CD4-positive, alpha-beta T cell treated with Interleukin-4 for 4 hours (primary cell): ENCODE data around the gene DYRK1B.

Experiments used
- DNase-seq: peaks from one replicate; pipeline ENCODE4 v3.0.0-alpha.2; 2020

Gene DYRK1B

DNA sequence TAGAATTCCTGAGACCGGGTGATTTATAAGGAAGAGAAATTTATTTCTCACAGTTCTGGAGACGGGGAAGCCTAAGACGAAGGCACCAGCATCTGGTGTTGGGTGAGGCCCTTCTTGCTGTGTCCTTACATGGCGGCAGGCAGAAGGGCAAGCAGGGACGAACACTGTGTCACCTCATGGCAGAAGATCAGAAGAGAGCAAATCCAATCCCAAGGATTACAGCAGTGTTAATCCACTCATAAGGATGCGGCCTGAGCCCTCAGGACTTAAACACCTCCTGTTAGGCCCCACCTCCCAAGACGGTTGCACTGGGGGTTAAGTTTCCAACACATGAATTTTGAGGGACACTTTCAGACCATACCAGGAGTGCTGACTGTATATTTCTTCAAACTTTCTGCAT is 18.9 kb upstream of the DYRK1B start:
- no peak for DNase-seq

DNA sequence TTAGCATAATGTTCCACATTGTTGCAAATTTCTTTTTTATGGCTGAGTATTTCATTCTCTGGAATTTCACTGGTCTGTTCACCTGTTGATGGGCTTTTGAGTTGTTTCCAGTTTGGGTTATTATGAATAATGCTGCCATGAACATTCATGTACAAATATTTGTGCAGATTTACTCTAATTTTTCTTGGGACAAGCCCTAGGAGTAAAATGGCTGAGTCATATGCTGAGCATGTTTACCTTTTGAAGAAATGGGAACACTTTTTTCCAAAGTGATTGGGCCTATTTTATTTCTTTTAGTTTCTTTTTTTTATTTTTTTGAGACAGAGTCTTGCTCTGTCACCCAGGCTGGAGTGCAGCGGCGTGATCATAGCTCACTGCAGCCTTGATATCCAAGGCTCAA is 16.9 kb upstream of the DYRK1B start:
- no peak for DNase-seq

DNA sequence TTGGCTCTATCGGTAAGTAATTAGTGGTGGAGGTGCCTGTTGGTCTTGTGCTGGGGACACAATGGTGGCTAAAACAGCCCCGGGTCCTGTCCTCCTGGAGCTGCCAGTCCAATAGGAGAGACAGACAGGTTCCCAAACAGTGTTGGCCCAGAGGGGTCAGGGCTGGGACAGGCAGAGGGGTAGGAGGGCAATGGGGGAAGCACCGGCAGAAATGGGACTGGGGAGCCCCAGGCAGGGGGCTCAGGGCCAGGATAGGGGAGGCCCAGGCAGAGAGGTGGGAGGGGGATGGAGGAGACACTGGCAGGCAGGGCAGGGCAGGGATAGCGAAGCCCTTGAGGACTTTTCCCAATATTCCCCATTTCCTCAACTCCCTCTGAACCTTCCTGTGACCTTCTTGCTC is 14.4 kb upstream of the DYRK1B start:
- DNase-seq, result no peak

DNA sequence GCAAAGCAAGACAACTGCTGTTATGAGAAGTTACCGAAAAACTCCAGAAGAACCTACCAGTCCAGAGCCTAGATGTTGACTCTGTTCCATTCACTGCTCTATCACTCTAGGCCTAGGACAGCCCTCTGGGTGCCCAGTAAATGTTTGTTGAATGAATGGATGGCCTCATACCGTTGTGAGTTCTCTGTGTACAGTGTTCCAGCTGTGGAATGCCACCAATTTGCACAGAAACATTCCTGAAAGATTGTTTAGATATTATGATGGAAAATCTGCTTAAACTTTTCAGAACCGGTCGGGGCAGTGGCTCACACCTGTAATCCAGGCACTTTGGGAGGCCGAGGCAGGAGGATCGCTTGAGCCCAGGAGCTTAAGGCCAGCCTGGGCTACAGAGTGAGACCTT is 13.6 kb upstream of the DYRK1B start:
- no peak for DNase-seq

DNA sequence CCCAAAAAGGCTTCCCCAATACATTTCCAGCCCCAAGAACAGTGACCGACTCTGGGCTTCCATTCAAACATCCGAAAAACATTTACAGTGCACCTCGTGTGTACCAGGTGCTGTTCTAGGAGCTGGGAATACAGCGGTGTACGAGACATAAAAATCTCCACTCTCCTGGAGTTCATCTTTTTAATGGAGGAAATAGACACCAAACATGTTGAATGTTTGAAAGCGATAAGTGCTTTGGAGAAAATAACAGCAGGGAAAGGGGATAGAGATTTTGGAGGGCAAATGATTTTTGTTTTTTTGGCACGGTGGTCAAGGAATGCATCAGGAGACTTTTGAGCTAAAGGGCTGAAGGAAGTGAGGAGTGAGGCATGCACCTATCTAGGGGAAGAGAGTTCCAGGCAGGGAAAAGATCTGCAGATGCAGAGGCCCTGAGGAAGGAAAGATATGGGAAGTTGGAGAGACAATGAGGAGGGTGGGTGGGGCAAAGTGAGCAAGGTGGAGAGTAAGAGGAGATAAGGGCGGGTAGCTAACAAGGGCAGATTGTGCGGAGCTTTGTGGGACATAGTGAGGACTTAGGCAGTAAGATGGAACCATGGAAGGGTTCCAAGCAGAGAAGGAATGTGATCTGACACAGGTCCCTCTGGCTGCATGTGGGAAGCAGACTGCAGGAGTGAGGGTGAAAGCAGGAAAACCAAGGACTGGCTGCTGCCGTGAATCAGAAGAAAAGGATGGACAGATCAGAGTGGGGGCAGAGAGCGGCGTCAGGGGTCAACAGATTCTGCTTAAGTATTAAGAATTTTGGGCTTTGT is 12.9 kb upstream of the DYRK1B start:
- no peak for DNase-seq

DNA sequence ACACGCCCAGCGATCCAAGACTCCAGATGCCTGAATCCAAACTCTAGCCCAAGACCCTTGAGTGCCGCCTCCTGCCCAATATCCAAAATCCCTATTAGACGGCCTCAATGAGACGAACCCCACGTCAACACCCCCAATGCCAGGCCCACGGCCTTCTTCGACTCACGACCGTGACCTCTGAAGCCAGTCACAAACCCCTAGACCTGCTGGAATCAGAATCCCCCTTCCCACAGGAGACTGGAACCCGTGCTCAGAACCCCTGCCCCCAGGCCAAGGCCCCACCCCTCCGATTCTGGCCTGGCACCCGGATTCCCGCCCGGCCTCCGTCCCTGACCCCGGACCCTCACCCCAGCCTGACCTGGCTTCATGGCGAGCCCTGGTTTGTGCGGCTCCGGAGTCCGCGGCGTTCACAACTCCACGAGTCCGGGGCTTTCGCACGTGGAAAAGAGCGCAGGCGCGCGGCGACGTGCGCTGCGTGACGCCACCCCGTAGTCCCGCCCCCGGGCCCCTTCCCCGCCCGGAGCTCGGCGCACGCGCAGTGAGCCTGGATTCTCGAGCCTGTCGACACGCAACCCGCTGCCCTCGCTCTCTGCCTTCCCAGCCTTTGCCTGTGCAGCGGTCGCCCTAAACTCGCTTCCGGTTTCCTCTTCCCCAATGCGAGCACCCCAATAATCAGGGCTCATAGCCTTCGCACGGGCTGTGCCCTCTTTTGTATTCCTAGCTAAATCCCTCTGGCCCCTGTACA is 12.1 kb upstream of the DYRK1B start, which contains the start of gene FBL:
Gene FBL (minus strand): TSS at position 447 of the 745 bp plus-strand sequence. CDS start 79 bp downstream, at position 368.
- DNase-seq, result peak; percentile 93

DNA sequence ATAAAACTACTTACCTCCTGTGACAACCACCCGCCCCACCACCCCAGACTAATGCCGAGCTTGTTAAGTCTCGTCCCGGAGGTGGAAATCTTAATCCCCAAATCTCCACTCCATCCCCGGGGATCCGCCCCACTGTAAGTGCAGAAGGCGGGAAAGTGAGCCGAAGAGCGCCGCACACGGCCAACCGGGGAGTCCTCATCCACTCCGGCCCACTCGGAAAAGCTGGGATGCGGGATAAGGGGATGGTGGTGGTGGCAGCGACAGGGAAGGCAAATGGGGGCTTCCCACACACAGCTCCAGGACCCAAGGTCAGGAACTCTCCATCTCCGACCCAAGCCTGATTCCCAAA is 11.6 kb upstream of the DYRK1B start:
- DNase-seq, result no peak

DNA sequence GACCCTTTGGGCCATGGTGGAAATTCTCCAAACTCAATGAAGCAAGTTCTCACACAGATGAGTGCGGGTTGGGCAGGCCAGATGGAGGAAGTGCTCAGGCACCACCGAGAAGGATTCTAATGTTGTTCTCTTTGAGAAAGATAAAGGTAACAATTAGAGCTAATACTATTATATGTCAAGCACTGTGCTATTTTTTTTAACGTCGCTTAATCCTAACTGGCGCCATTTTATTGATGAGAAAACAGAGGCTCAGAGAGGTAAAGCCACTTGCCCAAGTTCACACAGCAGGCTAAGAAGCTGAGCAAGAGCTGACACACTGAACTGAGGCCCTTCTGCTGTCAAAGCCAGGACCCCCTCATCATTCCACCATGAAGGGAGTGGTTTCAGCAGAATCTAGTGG is 11.2 kb upstream of the DYRK1B start:
- DNase-seq, result no peak

DNA sequence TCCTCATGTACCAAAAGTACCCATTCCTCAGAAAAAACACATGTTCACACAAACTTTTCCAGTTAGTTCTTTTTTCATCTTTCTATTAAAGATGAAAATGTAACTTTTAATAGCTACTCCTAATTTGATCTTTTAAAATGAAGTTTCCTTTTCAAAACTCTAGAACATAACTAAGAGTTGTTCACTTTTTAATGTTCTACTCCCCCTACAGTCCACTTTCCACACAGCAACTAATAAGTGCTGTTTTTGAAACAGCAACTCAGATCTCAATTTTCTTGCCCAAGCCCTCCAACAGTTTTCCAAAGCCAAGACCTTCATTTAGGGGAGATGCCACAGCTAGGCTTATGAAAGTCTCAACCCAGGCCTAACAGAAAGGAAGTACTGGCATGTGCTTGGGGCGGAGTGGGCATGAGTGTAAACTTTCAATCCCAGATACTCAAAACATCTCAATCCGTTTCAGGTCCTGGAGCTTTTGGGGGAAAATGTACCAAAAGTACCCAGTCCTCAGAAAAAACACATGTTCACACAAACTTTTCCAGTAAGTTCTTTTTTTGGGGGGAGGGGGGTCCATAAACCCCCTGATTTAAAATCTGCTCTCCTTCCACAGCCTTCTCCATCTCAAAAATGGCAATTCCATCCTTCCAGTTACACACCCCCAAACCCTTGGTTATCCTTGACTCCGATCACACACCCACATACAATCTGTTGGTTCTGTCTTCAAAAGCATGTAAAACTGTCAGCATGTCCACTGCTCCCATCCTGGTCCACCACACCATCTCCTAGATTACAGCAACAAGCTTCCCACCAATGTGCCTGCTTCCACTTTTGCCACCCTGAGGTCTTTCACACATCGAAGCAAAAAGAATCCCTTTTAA is 10.2 kb upstream of the DYRK1B start:
- DNase-seq, result peak; percentile 65

DNA sequence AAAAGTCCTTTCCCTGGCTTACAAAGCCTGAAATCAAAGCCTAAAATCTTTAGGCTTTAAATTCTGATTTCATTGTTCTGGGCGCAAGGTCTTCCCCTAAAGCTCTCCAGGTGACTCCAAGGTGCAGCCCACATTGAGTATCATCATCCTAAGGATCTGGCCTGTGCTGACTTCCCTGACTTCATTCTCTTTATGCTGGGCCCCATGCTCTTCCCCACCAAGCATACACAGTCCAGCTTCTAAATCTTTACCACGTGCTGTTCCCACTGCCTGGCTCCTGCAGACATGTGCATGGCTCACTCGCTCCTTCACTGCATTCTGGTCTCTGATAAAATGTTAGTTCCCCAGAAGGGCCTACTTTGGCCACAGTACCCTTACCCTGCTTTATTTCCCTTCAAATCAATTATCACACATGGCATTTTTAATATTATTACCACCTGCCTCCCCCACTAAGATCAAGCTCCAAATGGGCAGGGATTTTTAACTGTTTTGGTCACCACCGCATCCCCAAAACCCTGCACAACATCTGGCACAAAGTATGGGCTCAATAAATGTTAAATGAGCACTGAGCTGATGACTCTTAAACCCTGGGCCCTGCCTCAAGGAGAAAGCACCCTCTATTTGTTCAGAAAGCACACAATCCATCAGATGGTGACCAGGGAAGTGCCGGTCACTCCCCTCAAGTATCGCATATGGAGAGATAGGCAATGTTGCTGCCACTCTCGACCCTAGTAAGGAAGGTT is 8.9 kb upstream of the DYRK1B start:
- no peak for DNase-seq

DNA sequence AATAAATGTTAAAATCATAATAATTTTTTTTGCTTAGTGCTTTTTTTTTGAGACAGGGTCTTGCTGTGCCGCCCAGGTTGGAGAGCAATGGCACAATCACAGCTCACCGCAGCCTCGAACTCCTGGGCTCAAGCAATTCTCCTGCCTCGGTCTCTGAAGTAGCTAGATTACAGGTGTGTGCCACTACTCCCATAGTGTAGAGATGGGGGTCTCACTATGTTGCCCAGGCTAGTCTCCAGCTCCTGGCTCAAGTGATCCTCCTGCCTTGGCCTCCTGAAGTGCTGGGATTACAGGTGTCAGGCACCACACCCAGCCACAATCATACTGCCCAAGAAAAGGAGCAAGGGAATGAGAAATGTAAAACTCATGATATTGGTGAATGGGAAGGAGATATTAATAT is 7.1 kb upstream of the DYRK1B start:
- no peak for DNase-seq

DNA sequence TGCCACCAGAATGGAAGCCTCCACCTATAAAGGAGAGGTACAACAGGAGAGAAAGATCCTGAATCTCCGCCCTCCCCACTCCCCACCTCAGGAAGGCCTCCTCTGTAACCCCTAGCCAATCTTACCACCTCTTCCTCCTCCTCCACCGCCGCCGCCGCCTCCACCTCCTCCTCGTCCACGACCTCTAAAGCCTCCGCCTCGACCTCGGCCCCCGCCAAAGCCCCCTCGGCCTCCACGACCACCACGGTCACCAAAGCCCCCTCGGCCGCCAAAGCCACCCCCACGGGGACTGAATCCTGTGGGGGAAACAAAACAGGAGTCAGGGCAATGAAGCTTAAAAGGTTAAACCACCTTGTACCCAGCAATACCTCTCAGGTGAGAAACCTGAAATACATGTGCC is 6.5 kb upstream of the DYRK1B start:
- DNase-seq, result no peak

DNA sequence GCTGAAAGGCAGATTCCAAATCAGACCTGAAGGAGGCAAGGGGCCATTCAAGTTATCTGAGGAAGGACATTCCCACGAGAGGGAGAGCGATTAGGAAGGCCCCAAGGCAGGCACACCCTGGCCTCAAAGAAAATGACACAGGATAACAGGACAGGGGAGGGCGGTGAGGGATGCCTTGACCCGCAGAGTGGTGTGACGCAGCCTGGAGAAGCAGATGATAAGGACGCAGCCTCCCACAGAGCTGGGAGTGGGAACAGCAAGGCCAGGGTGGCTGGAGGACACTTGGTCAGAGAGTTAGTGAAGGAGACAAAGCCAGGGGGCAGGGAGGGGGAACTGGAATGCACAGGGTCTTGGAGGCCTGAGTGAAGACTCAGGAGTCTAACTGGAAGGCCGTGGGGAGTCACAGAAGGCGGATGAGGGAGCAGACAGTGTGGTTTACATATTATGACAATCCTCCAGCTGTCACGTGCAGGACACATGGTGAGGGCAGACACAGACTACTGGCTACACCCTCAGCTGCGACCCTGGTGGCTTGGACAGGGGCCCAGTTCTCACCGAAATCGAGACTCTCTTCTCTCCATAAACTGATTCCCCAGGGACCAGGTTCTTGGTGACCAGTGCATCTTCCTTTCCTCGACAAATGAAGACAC is 5.8 kb upstream of the DYRK1B start:
- DNase-seq, result no peak

DNA sequence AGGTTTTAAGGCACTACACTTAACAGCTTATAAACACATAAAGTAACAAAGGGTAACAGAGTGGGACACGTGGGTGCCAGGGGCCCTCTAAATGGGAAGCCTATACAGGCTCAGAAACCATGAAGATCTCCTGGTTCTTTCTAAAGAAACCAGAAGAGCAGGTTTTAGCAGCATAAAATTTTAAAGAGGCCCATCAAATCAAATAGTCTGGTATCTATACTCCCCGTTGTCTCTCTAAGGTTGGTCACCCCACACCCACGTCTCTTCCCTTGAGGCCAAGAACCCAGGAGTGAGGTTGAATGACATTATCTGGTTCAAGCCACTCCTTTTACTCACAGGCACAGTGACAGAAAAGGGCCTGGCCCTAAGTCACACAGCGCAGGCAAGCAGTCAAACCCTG is 4.6 kb upstream of the DYRK1B start:
- no peak for DNase-seq

DNA sequence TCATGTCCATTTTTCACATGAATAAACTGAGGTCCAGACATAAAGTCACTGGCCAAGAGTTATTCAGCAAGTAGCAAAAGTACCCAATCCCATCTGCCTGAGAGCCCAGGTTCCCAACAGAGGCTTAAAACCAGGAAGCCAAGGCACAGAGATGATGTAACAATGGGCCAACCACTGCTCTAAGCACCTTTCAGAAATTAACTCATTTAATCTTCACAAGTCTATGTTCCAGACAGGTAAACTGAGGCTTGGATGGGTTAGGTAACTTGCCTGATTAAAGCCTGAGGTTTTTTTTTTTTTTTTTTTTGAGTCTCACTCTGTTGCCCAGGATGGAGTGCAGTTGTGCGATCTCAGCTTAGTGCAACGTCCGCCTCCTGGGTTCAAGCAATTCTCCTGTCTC is 4.0 kb upstream of the DYRK1B start:
- DNase-seq, result no peak

DNA sequence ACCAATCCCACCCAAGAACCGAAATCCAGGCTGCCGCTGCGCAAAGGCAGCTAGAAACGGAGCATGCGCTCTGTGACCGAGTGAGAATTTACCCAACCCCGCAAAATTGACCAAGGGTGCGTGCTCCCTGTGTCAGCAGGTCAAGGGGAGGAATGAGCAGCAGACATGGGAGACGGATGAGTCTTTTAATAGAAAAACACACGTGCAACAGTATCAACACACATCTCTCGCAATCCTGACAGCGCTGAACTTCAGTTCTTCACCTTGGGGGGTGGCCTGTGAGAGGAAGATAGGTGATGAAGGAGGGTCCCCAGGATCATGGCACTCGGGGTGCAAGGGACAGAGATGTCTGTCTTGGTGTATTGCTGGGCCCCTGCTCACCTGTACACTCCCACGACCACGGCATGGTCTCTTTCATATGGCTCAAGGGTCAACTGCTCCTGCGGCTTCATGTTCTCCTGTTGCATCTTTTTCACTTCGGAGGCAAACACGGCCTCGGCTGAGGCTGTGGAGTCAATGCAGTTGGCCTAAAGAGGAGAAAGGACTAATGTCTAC is 402 bp upstream of the DYRK1B start:
- no peak for DNase-seq

DNA sequence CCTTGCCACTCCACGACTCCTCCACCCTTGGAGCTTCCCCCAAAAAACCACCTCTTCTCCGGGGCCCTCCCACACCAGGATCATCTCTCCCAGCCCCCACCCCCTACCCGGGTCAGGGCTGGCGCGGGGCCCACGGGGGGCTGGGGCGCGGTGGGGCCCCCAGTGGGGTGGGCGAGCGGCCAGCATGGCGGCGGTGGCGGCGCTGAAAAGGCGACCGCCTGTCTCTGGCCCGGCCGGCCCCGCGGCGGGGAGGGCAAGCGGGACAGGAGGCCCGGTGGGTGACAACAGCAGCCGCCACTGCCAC is 850 bp downstream of the DYRK1B start:
- DNase-seq, result no peak

DNA sequence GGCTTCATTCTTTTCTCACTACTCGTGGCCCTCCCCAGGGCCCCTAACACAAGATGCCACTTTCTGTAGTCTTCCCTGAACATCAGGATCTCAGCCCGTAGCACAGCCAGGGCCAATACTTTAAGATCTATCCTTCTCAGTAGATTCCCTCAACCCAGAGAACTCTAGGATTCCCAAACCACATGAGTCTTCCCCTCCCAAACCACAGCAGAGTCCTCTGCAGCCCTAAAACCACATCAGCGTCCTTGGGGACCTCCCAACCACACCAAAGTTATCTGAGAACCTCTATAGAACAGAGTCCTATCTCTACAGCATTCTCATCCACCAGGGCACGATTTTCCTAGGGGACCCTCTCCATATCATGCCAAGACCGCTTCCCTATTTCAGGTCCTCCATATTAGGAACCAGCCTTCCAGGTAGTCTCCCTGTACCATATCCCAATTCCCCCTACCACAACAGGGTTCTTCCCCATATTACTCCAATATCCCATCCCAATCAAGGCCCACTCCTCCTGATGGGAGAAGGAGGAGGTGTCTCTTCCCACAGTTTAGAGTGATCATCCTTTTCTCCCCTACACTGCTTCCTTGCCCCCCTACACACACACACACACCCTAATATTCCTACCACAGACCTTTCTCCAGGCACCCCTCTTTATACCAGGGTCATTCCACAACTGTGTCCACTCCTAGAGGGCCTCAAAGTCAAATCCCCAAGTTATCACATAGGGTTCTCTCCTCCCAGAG is 1.4 kb downstream of the DYRK1B start:
- DNase-seq, result peak; percentile 15

DNA sequence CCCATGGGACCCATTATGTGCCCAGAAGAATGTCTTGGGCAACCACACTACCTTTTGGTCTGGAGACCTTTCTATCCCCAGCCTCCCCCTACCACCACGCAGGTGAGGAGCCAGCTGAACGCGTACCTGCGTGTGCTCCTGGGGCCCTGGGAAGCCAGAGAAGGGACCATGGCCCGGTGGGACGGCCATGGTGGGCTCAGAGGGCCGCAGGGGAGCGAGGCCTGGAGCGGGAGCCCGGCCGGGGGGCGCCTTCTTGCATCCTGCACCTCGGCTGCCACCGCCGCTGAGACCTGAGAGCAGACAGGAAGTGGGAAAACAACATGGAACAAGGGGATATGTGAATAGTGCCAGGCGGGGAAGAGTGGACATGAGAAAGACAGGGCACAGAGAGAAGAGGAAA is 2.3 kb downstream of the DYRK1B start:
- DNase-seq, result no peak

DNA sequence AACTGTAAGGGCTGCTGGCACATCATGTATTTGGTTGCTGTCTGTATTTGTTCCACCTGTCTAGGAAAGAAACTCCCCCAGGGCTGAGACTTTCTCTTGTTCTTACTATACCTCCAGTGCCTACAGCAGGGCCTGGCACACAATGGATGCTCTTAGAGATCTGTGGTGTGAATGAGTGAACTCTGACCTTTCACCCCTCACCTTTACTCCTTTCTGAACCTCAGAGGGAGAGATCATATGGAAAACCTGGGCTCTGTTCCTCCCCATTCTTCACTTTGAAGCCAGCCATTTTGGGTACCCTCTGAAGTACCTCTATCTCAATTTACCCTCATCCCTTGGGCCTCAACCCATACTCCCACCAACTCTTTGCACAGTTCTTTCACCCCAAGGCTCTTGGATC is 3.1 kb downstream of the DYRK1B start:
- DNase-seq, result no peak

DNA sequence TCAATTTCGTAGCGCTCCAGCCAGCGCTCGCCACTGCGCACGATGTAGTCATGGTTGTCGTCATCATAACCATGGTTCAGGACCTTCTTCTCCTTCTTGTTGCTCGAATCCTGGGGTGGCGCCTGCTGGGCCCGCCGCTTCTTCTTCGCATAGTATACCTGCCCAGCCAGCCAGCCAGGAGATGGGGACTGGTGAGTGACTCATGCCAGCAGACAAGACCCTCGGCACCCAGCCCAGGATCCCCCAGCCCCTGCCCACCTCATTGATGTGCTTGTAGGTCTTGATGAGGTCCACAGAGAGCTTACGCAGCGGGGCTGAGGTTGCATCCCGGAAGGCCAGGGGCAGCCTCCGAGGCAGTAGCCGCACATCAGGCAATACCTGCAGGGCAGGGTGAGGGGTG is 3.6 kb downstream of the DYRK1B start:
- DNase-seq, result no peak
